Ectodermal cell (in vitro differentiated cells): Measurements from ENCODE around the gene EPB41L2.

ENCODE experiments used
- H3K27ac ChIP-seq: 2 replicates; pipeline ENCODE4 v1.7.0; 2013; ENCODE audit warnings: mild to moderate bottlenecking, low read depth, low read length; ENCODE audit not compliant: insufficient read depth, poor library complexity, severe bottlenecking
- H3K27me3 ChIP-seq: 2 replicates; pipeline ENCODE4 v1.7.0; 2013; ENCODE audit warnings: mild to moderate bottlenecking, low read length; ENCODE audit not compliant: insufficient read depth, control insufficient read depth, poor library complexity, severe bottlenecking
- H3K36me3 ChIP-seq: one replicate; pipeline ENCODE4 v1.7.0; 2013; ENCODE audit warnings: low read length; ENCODE audit not compliant: control insufficient read depth, insufficient read depth
- H3K4me1 ChIP-seq: one replicate; pipeline ENCODE4 v1.7.0; 2013; ENCODE audit warnings: low read length; ENCODE audit not compliant: control insufficient read depth, insufficient read depth
- H3K4me3 ChIP-seq: 2 replicates; pipeline ENCODE4 v1.7.0; 2013; ENCODE audit warnings: low read depth, low read length, control low read depth; ENCODE audit not compliant: insufficient read depth
- H3K9me3 ChIP-seq: 2 replicates; pipeline ENCODE4 v1.7.0; 2013; ENCODE audit warnings: mild to moderate bottlenecking, low read length, moderate library complexity; ENCODE audit not compliant: control insufficient read depth
- WGBS, 2 experiments: methylation state at CpG; one replicate each; pipeline ENCODE4 v1.1.7; 2013; ENCODE audit warnings: missing lambda C conversion rate in 2 of 2; 5-methylcytosine and 5-hydroxymethylcytosine counted together

Gene EPB41L2

GRCh38 chr6:130836055-130836640, 226.9 kb downstream of the EPB41L2 start:
- Histone ChIP-seq H3K9me3 (no peaks in the 10 kb centered on the region), H3K4me3 (no peak overlapping the region), H3K4me1 (no peaks in the 10 kb centered on the region), H3K27ac (no peak overlapping the region), H3K27me3 (no peaks in the 10 kb centered on the region), H3K36me3 (no peaks in the 10 kb centered on the region)
- WGBS, 2 experiments = 92 to 96% methylated on average over 3 of the region's 3 CpGs

DNA sequence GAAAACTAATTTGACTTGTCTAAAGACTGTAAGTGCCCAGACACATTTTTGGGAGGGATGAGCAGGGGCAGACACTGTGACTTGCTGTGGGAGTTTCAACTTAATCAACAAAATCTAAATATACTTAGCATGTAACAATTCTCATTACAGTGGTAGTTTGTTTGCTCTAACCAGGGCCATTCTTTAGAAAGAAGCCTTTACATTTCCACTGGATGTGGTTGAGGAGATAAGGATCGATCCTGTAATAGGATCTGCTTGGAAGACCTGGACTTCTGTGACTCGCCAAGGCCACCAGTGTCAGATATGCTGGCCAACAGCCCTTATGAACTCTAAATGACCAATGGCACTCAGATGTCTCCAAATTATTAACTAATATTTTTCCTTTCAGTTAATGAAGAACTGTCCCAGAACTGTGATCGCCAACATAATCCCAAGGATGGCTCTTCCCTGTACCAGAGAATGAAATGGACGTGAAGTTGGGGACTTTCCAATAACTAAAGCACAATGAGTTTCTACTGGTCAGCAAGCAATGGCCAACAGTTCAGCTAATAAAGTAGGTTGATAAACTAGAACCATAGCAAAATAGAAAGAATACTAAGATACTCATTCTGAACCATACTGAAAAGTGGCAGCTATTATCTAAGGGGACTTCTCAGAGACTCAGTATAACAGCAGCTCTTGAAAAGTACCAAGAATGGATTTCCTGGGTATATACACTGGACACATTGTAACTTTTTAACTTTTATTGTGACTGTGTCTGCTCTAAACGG, 228.4 kb downstream of the EPB41L2 start:
- no peak overlapping the region for H3K27ac ChIP-seq
- WGBS, 2 experiments = 92% methylated on average over 5 of the region's 5 CpGs
- H3K4me3 ChIP-seq = no peak overlapping the region
- H3K27me3 ChIP-seq = no peaks in the 10 kb centered on the region
- no peaks in the 10 kb centered on the region for H3K9me3 ChIP-seq
- H3K4me1 ChIP-seq = no peaks in the 10 kb centered on the region
- H3K36me3 ChIP-seq = no peaks in the 10 kb centered on the region

DNA sequence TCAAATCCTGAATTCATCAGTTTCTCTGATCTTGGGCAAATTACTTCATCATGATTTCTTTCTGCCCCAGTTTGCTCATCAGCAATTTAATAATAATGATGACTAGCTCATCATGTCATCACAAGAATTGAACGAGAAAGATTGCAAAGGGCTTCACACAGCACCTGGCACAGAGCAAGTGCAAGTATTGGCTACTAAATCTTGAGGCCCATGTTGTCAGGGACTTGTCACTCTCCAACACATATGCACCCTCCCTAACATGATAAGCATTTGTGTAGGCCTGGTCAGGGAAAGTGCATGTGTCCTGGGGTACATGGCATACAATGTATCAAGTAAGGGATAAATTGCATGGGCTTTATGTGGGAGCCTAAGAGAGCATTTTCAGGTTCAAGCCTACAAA, 229.5 kb downstream of the EPB41L2 start:
- Histone ChIP-seq H3K27me3 (no peaks in the 10 kb centered on the region), H3K36me3 (no peaks in the 10 kb centered on the region), H3K9me3 (no peaks in the 10 kb centered on the region), H3K4me3 (no peak overlapping the region), H3K4me1 (no peaks in the 10 kb centered on the region), H3K27ac (no peak overlapping the region)
- 0% methylated on average over 1 of the region's 1 CpG for WGBS, 2 experiments

DNA sequence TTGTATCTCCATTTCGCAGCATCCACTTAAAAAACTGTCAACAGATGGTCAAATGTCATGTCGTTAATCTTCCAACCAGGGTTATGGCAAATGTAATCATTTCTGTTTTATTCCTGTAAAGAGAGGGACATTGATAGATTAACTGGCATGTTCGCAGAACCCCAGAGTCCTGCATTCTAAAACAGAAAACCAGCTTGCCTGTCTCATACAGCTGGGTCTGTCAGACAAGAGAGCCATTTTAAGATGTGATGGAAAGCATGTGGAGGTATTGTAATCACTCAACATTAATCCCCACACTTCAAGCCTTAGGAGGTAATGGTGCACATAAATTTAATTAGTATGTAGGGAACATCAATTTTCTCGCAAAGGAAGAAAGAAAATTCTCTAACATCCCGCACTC, 231.4 kb downstream of the EPB41L2 start:
- WGBS, 2 experiments = 98 to 100% methylated on average over 5 of the region's 5 CpGs
- Histone ChIP-seq H3K36me3 (no peaks in the 10 kb centered on the region), H3K27me3 (no peaks in the 10 kb centered on the region), H3K4me3 (no peak overlapping the region), H3K4me1 (no peaks in the 10 kb centered on the region), H3K27ac (no peak overlapping the region), H3K9me3 (no peaks in the 10 kb centered on the region)

DNA sequence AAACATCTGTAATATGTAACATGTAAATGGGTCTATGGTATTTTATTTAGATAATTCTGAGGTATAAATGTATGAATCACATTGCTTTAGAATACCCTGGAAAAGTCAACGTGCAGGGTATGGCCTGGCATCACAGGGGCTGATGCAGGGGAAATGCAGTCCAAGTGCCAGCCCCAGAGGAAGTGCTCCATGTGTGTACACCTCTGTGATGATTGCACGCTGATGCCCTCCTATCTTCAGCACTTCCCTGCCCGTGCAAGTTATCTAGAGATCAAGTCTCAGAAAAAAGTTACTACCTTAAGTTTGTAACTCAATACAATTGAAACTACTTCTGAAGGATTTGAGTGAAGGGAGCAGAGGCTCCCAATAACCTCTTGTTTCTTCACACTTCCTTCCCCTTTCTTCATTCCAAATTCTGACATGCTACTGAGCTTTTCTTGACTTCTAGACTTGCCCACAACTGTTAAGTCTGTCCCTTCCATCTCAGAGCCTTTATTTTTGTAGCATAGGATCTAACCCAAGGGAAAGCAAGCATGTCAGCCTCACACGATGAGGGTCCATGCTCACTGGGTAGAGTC, 233.6 kb downstream of the EPB41L2 start:
- WGBS, 2 experiments = 94 to 98% methylated on average over 4 of the region's 4 CpGs
- no peak overlapping the region for H3K27ac ChIP-seq

DNA sequence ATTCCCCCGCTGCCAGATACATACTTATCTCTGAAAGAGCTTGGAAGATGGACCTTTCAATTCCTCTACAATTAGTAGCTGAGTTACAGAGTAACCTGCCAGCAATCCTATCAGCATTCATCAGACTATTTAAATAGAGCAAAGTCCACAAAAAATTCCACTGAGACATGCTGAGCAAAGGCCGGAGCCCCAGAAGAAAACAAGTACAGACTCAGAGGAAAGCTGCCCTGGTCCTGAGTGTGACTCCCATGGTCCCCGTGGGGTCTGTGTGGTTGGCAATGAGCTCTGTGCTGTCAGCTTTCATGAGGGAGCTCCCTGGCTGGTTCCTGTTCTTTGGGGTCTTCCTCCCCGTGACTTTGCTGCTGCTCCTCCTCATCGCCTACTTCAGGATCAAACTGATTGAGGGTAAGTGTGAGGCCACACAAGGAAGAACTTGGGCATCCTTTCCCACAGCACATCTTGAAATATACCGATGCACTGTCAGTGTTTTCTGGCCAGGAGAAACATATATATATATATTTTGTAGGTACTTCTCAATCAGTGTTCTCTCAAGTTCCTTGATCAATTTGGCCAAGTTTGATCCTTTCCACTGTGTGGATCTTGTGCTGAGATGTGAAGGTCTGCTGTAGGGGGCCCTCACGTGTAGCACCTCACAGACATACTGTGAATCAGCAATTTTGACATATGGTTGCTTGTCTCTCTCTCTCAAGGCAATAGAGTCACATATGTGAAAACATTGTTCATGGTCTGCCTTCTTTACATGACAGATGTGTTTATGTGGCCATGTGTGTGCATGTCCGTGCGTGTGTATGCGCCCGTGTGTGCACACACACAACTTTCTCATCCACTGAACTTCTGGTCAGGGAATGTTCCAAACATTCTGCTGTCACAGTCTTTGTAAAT, 235.5 kb downstream of the EPB41L2 start, which contains the start of gene SMLR1:
Gene SMLR1 (plus strand): TSS at position 160 of the 903 bp plus-strand sequence. CDS start 8 bp downstream, at position 168.
- 82 to 85% methylated on average over 10 of the region's 11 CpGs for WGBS, 2 experiments
- Histone ChIP-seq H3K4me1 (no peaks in the 10 kb centered on the region), H3K27me3 (no peaks in the 10 kb centered on the region), H3K27ac (no peak within 1 kb of the TSS), H3K36me3 (no peaks in the 10 kb centered on the region), H3K9me3 (no peaks in the 10 kb centered on the region), H3K4me3 (no peak within 1 kb of the TSS)

More for the DNA sequence above, 233.6 kb downstream of the EPB41L2 start:
- Histone ChIP-seq H3K9me3 (no peaks in the 10 kb centered on the region), H3K4me1 (no peaks in the 10 kb centered on the region), H3K27me3 (no peaks in the 10 kb centered on the region), H3K36me3 (no peaks in the 10 kb centered on the region), H3K4me3 (no peak overlapping the region)

GRCh38 chr6:130826442-130827246, 236.4 kb downstream of the EPB41L2 start:
- H3K4me3 ChIP-seq = no peak overlapping the region
- no peaks in the 10 kb centered on the region for H3K36me3 ChIP-seq
- 95 to 98% methylated on average over 4 of the region's 4 CpGs for WGBS, 2 experiments
- no peaks in the 10 kb centered on the region for H3K27me3 ChIP-seq
- no peaks in the 10 kb centered on the region for H3K4me1 ChIP-seq
- H3K27ac ChIP-seq = no peak overlapping the region
- H3K9me3 ChIP-seq = no peaks in the 10 kb centered on the region

- H3K36me3 ChIP-seq = no peaks in the 10 kb centered on the region
- no peak overlapping the region for H3K4me3 ChIP-seq
- no peaks in the 10 kb centered on the region for H3K4me1 ChIP-seq
- no peak overlapping the region for H3K27ac ChIP-seq
- 55 to 56% methylated on average over 3 of the region's 3 CpGs for WGBS, 2 experiments
- H3K9me3 ChIP-seq = no peaks in the 10 kb centered on the region
- H3K27me3 ChIP-seq = no peaks in the 10 kb centered on the region
Measured at GRCh38 chr6:130825772-130826441, 237.1 kb downstream of the EPB41L2 start.
